Breast epithelium (tissue), 4 donors: Measurements from ENCODE around the gene REXO1. TPM values are rescaled to one million over a fixed set of nuclear protein-coding genes. Genes with fewer than 3 reads are reported as not detected.

Experiments
- DNase-seq, 2 donors: peaks; one replicate each; pipeline ENCODE4 v3.0.0-alpha.2; 2019; ENCODE audit warnings: low spot score in 2 of 2
- H3K27ac ChIP-seq, 2 donors: fragments of 200-600 bp; sonication (generic) in 1 of 2; one replicate each; pipeline ENCODE4 v1.5.1; 2016 to 2019; ENCODE audit warnings: mild to moderate bottlenecking in 1 of 2
- H3K27me3 ChIP-seq, 2 donors: fragments of 200-600 bp; sonication (generic) in 1 of 2; one replicate each; pipeline versions ENCODE4 v1.5.1 to v1.6.0; 2017 to 2019; ENCODE audit warnings: control low read depth in 1 of 2, mild to moderate bottlenecking in 1 of 2
- H3K36me3 ChIP-seq: fragments of 200-600 bp; one replicate; pipeline ENCODE4 v1.5.1; 2019
- H3K4me1 ChIP-seq, 2 donors: fragments of 200-600 bp; sonication (generic); one replicate each; pipeline ENCODE4 v1.5.1; 2016 to 2019; ENCODE audit warnings: control low read depth in 1 of 2
- H3K4me3 ChIP-seq, 3 donors: fragments of 200-600 bp; sonication (generic); 1 replicate in 2 of 3; 2 replicates in 1 of 3; pipeline ENCODE4 v1.5.1; 2016 to 2019; ENCODE audit warnings: mild to moderate bottlenecking in 3 of 3, moderate library complexity in 2 of 3
- H3K9me3 ChIP-seq, 2 donors: fragments of 200-600 bp; sonication (generic) in 1 of 2; one replicate each; pipeline ENCODE4 v1.5.1; 2016 to 2019; ENCODE audit warnings: control low read depth in 1 of 2
- CTCF ChIP-seq, 3 donors: fragments of 450-650 bp; IDR thresholded peaks; one replicate each; pipeline ENCODE4 v1.5.1; 2016 to 2017; ENCODE audit warnings: antibody characterized with exemption in 3 of 3, mild to moderate bottlenecking in 3 of 3, moderate library complexity in 3 of 3
- POLR2A ChIP-seq: fragments of 450-650 bp; IDR thresholded peaks from one replicate; pipeline ENCODE4 v1.6.1; 2016; ENCODE audit warnings: antibody characterized with exemption, mild to moderate bottlenecking, moderate library complexity
- POLR2AphosphoS5 ChIP-seq, 3 donors: sonication (generic); formaldehyde crosslinking; IDR thresholded peaks; one replicate each; pipeline ENCODE4 v1.6.1; 2017; ENCODE audit warnings: antibody characterized with exemption in 3 of 3
- intact Hi-C: fragments of 100-400 bp; cut with DNase I; formaldehyde crosslinking; loops from one replicate; pipeline ENCODE4 v1.15.1; 2023; ENCODE audit warnings: low total_unique reads
- total RNA-seq, 3 donors: library from RNA; depleted of rRNA; stranded (reverse); fragments of >200 nt; gene quantifications; one replicate each; pipeline ENCODE4 v1.1.0, GENCODE V29; 2016

Gene REXO1
- total RNA-seq, 3 donors from 2014 or later, result 10.4 to 25.2 (median 19.7) TPM

- Histone ChIP-seq H3K36me3 (no peaks in the 10 kb centered on the region), H3K4me1 (no peaks in the 10 kb centered on the region), H3K27me3 (peaks cover 0 to 46% of the 10 kb centered on the region in 2 donors), H3K9me3 (no peaks in the 10 kb centered on the region), H3K4me3 (peak overlapping the region in 2 of 3 donors; percentile 20 to 48), H3K27ac (no peak overlapping the region)
- no peak for TF ChIP-seq CTCF (IDR thresholded peaks at IDR 0.05)
- no peak for TF ChIP-seq POLR2A
- no peak for TF ChIP-seq POLR2AphosphoS5 (IDR thresholded peaks at IDR 0.05)
- no peak for DNase-seq
- intact Hi-C loops, result no loop called here
Measured at GRCh38 chr19:1789261-1790041, 58.8 kb downstream of the REXO1 start.

- Histone ChIP-seq H3K4me3 (no peak overlapping the region), H3K9me3 (peaks cover 3 to 4% of the 10 kb centered on the region in 2 donors), H3K4me1 (no peaks in the 10 kb centered on the region), H3K27me3 (peaks cover 0 to 69% of the 10 kb centered on the region in 2 donors), H3K36me3 (no peaks in the 10 kb centered on the region), H3K27ac (no peak overlapping the region)
- intact Hi-C loops, result no loop called here
- TF ChIP-seq CTCF (IDR thresholded peaks at IDR 0.05) (no peak), POLR2AphosphoS5 (IDR thresholded peaks at IDR 0.05) (no peak), POLR2A (no peak)
- no peak for DNase-seq
Measured at GRCh38 chr19:1787116-1787515, 61.2 kb downstream of the REXO1 start.

- H3K9me3 ChIP-seq, result peaks cover 8% of the 10 kb centered on the region in 2 donors
- TF ChIP-seq POLR2AphosphoS5 (IDR thresholded peaks at IDR 0.05) (no peak), CTCF (IDR thresholded peaks at IDR 0.05) (no peak)
- intact Hi-C loops, result no loop called here
- H3K4me1 ChIP-seq, result no peaks in the 10 kb centered on the region
- H3K27me3 ChIP-seq, result peaks cover 0 to 74% of the 10 kb centered on the region in 2 donors
- no peak overlapping the region for H3K4me3 ChIP-seq
- no peak overlapping the region for H3K27ac ChIP-seq
- no peak for DNase-seq
- no peaks in the 10 kb centered on the region for H3K36me3 ChIP-seq
Measured at GRCh38 chr19:1786668-1787067, 61.6 kb downstream of the REXO1 start.

- H3K27me3 ChIP-seq, result peaks cover 0 to 80% of the 10 kb centered on the region in 2 donors
Measured at GRCh38 chr19:1785310-1785709, 63.0 kb downstream of the REXO1 start.

More at GRCh38 chr19:1785310-1785709, 63.0 kb downstream of the REXO1 start:
- TF ChIP-seq POLR2A (no peak), POLR2AphosphoS5 (IDR thresholded peaks at IDR 0.05) (no peak), CTCF (IDR thresholded peaks at IDR 0.05) (no peak)
- intact Hi-C loops, result no loop called here
- Histone ChIP-seq H3K4me3 (no peak overlapping the region), H3K27ac (no peak overlapping the region), H3K4me1 (no peaks in the 10 kb centered on the region), H3K36me3 (no peaks in the 10 kb centered on the region), H3K9me3 (peaks cover 11 to 15% of the 10 kb centered on the region in 2 donors)
- DNase-seq, result no peak
